ENCODE measurements around the gene CXCL9.

Gene CXCL9

GRCh38 chr4:75953509-75953908 is 53.8 kb downstream of the CXCL9 start:
- DNase-seq: no peak
